Gastrocnemius medialis (tissue), 4 donors: Measurements from ENCODE around the gene HCN2. TPM values are rescaled to one million over a fixed set of nuclear protein-coding genes. Genes with fewer than 3 reads are reported as not detected.

Experiments used
- ATAC-seq, 2 donors: fragments of 150-250 bp; one replicate each; pipeline ENCODE4 v1.9.1; 2016
- DNase-seq, 2 donors: peaks; one replicate each; pipeline ENCODE4 v3.0.0-alpha.2; 2019
- H3K27ac ChIP-seq, 4 donors: fragments of 200-600 bp; sonication (generic); 1 replicate in 1 of 4; 2 replicates in 3 of 4; pipeline ENCODE4 v1.5.1; 2016 to 2018; ENCODE audit warnings: mild to moderate bottlenecking in 2 of 4, moderate library complexity in 1 of 4
- H3K27me3 ChIP-seq, 3 donors: fragments of 200-600 bp; sonication (generic) in 2 of 3; 1 replicate in 1 of 3; 2 replicates in 2 of 3; pipeline versions ENCODE4 v1.5.1 to v1.6.0; 2016 to 2019; ENCODE audit warnings: mild to moderate bottlenecking in 1 of 3, moderate library complexity in 1 of 3
- H3K36me3 ChIP-seq, 2 donors: fragments of 200-600 bp; sonication (generic) in 1 of 2; one replicate each; pipeline ENCODE4 v1.5.1; 2017 to 2018
- H3K4me1 ChIP-seq, 2 donors: fragments of 200-600 bp; sonication (generic) in 1 of 2; one replicate each; pipeline ENCODE4 v1.5.1; 2016 to 2017; ENCODE audit warnings: mild to moderate bottlenecking in 2 of 2
- H3K4me3 ChIP-seq, 4 donors: fragments of 200-600 bp; sonication (generic) in 3 of 4; 1 replicate in 1 of 4; 2 replicates in 3 of 4; pipeline ENCODE4 v1.5.1; 2016 to 2019; ENCODE audit warnings: mild to moderate bottlenecking in 2 of 4
- H3K9me3 ChIP-seq, 3 donors: fragments of 200-600 bp; sonication (generic) in 2 of 3; 1 replicate in 1 of 3; 2 replicates in 2 of 3; pipeline ENCODE4 v1.5.1; 2016 to 2019
- POLR2A ChIP-seq, 2 donors: fragments of 450-650 bp; IDR thresholded peaks; one replicate each; pipeline ENCODE4 v1.6.1; 2017; ENCODE audit warnings: antibody characterized with exemption in 2 of 2, mild to moderate bottlenecking in 2 of 2, moderate library complexity in 2 of 2
- in situ Hi-C, 4 donors: fragments of 200-750 bp; cut with MboI; loops; one replicate each; pipeline versions ENCODE4 v1.15.0 to v1.8.0; 2017; ENCODE audit warnings: low sequenced_read_pairs in 4 of 4
- intact Hi-C: fragments of 100-400 bp; cut with DNase I; formaldehyde crosslinking; loops from one replicate; pipeline ENCODE4 v1.15.1; 2023; ENCODE audit warnings: low total_unique reads
- total RNA-seq, 4 donors: library from RNA; depleted of rRNA; stranded (reverse); fragments of >200 nt; gene quantifications; one replicate each; pipeline versions ENCODE4 v1.1.0 to v1.2.3, GENCODE V29; 2016
- TF ChIP-seq, protein P1 (sequence below), 5 experiments: fragments of 450-650 bp in 3 of 5; fragments of 200-600 bp in 2 of 5; sonication (generic) in 2 of 5; IDR thresholded peaks in 4 of 5; conservative IDR thresholded peaks in 1 of 5; 1 replicate in 4 of 5; 2 replicates in 1 of 5; pipeline ENCODE4 v1.5.1; 2016 to 2019; ENCODE audit warnings: antibody characterized with exemption in 5 of 5, mild to moderate bottlenecking in 3 of 5, moderate library complexity in 3 of 5

The HCN2 gene
- total RNA-seq, 4 donors from 2014 or later: 0.10 TPM; not detected in 3

DNA sequence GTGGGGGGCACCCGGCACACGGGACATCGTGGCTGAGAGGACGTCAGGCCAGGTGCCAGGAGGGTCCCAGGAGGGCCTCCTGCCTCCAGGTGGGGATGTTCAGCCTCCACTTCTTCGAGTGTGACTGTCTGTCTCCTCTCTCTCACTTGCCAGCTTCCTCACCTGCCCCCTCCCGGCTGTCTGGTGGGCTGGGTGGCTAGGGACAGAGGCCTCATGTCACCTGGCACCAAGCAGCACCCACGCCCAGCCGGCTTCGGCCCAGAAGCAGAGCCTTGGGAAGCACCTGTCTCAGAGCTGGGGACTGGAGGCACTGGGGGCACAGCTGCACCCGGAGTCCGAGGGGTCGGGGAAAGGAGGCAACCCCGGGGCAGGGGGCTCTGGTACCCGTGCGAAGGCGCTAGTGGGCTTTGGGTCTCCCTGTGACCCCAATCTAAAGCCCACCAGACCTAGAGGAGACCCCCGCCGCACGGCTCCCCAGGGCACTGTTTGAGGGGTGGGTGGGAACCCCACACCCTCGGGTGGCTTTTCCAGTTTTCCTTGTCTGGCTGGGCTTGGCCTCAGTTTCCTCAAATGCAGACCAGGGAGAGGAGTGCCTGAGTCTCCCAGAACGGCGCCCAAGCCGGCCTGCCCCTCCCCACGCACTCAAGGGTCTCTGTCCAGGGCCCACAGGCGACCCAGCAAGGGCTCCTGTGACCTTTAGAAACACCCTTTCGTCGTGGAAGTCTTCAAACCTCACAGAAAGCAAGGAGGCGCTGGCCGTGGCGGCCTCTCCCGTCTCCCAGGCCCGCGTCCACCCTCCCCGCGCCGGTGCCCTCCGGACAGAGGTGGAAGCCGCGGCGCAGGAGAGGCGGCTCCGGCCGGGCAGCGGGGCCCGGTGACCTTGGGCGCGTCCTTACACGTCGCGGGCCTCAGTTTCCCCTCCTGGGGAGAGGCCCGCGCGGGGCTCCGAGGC is 664 bp upstream of the HCN2 start:
- ATAC-seq (no peak), DNase-seq (no peak)
- in situ Hi-C loops: no loop called here
- Histone ChIP-seq H3K4me1 (no peaks in the 10 kb centered on the region), H3K4me3 (no peak overlapping the region), H3K36me3 (no peaks in the 10 kb centered on the region), H3K27ac (no peak overlapping the region), H3K9me3 (no peaks in the 10 kb centered on the region), H3K27me3 (peaks cover 39 to 48% (median 43%) of the 10 kb centered on the region in 3 donors)
- intact Hi-C loops: no loop called here
- no peak for TF ChIP-seq POLR2A (IDR thresholded peaks at IDR 0.05)
- TF ChIP-seq, protein P1, sequence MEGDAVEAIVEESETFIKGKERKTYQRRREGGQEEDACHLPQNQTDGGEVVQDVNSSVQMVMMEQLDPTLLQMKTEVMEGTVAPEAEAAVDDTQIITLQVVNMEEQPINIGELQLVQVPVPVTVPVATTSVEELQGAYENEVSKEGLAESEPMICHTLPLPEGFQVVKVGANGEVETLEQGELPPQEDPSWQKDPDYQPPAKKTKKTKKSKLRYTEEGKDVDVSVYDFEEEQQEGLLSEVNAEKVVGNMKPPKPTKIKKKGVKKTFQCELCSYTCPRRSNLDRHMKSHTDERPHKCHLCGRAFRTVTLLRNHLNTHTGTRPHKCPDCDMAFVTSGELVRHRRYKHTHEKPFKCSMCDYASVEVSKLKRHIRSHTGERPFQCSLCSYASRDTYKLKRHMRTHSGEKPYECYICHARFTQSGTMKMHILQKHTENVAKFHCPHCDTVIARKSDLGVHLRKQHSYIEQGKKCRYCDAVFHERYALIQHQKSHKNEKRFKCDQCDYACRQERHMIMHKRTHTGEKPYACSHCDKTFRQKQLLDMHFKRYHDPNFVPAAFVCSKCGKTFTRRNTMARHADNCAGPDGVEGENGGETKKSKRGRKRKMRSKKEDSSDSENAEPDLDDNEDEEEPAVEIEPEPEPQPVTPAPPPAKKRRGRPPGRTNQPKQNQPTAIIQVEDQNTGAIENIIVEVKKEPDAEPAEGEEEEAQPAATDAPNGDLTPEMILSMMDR (IDR thresholded peaks at IDR 0.05 in 4 of 5, conservative IDR thresholded peaks at IDR 0.05 in 1 of 5): no peak

DNA sequence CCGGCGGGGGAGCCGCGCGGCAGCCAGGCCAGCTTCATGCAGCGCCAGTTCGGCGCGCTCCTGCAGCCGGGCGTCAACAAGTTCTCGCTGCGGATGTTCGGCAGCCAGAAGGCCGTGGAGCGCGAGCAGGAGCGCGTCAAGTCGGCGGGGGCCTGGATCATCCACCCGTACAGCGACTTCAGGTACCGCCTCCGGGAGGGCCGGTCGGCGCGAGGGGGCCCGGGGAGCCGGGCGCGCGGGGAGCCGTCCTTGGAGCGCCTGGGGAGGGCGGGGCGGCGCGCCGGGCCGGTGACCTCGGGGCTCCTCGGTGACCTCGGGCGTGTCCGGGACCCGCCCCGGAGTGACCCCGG is 690 bp downstream of the HCN2 start:
- in situ Hi-C loops: no loop called here
- Histone ChIP-seq H3K4me1 (no peaks in the 10 kb centered on the region), H3K27ac (no peak overlapping the region), H3K27me3 (peaks cover 39 to 53% (median 43%) of the 10 kb centered on the region in 3 donors), H3K4me3 (no peak overlapping the region), H3K9me3 (no peaks in the 10 kb centered on the region), H3K36me3 (no peaks in the 10 kb centered on the region)
- intact Hi-C loops: no loop called here
- no peak for DNase-seq
- no peak for ATAC-seq
- TF ChIP-seq, protein P1 (IDR thresholded peaks at IDR 0.05 in 4 of 5, conservative IDR thresholded peaks at IDR 0.05 in 1 of 5): no peak

DNA sequence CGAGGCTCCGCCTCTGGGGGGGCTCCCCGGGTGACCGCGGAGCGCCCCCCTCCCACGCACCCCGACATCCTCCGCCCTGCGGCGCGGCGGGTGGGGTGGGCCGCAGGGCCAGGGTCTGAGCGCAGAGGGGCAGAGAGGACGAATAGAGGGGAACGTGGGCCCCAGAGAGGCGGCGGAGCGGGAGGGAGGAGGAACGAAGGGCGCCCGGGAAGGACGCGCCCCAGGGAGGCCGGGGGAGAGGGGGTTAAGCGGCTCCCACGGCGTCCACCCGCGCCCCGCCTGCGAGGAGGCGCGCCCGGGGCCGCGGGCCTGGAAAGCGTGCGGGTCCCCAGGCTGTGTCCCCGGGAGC is 1.0 kb downstream of the HCN2 start:
- no peak for TF ChIP-seq POLR2A (IDR thresholded peaks at IDR 0.05)
- TF ChIP-seq, protein P1 (IDR thresholded peaks at IDR 0.05 in 4 of 5, conservative IDR thresholded peaks at IDR 0.05 in 1 of 5): no peak
- H3K4me1 ChIP-seq: no peaks in the 10 kb centered on the region
- no peak for ATAC-seq
- H3K27me3 ChIP-seq: peaks cover 39 to 53% (median 43%) of the 10 kb centered on the region in 3 donors
- intact Hi-C loops: no loop called here
- H3K9me3 ChIP-seq: no peaks in the 10 kb centered on the region
- no peak overlapping the region for H3K27ac ChIP-seq
- no peak for DNase-seq
- no peaks in the 10 kb centered on the region for H3K36me3 ChIP-seq
- H3K4me3 ChIP-seq: no peak overlapping the region
- in situ Hi-C loops: no loop called here

DNA sequence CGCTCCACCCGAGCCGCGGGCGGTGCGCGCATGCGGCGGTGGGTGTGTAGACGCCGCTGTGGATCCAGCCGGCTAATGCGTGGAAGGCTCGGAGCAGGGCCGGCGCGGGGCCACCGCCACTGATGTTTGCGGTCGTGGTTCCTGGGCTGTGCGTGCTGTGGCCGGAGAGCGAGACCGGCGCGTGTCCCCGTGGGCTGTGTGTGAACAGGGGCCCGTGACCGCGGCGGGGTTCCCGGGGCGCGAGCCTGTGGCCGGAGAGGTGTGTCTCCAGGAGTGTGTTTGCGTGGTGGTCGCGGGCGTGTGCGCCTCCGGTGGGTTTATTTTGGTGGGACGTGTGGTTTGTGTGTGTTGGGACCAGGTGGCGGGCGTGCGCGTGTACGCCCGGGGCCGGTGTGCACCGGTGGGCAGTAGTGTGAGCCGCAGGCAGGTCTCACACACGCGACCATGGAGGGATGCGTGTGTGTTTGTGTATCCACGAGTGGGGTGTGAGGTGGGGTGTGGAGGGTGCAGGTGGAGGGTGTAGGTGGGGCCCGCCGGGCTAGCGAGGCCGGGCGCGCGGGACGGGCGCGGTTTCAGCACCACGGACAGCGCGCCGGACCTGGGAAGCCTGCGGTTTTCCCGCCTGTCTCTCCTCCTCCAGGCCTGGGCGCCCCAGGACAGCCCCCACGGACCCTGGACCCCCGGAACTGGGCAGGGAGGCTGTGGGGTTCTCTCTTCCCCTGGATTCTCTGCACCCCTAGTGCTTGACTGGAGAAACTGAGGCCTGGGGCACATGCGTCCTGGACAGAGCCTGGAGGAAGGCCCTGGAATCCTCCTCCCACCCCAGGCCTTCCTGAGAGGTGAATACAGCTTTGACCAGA is 1.6 kb downstream of the HCN2 start:
- ATAC-seq (peak; percentile 24 to 31), DNase-seq (no peak)
- intact Hi-C loops (no loop called here), in situ Hi-C loops (no loop called here)
- Histone ChIP-seq H3K9me3 (no peaks in the 10 kb centered on the region), H3K36me3 (no peaks in the 10 kb centered on the region), H3K27ac (no peak overlapping the region), H3K27me3 (peaks cover 39 to 53% (median 46%) of the 10 kb centered on the region in 3 donors), H3K4me3 (no peak overlapping the region), H3K4me1 (no peaks in the 10 kb centered on the region)
- TF ChIP-seq POLR2A (IDR thresholded peaks at IDR 0.05): no peak
- TF ChIP-seq, protein P1 (IDR thresholded peaks at IDR 0.05 in 4 of 5, conservative IDR thresholded peaks at IDR 0.05 in 1 of 5): no peak
